ENCODE data around the gene LEMD3.

The LEMD3 gene

GRCh38 chr12:65208964-65209654, 39.7 kb downstream of the LEMD3 start:
- DNase-seq, result peak; percentile 34

GRCh38 chr12:65209655-65210043, 40.3 kb downstream of the LEMD3 start:
- DNase-seq, result peak; percentile 54

- DNase-seq, result no peak
Observed at GRCh38 chr12:65217086-65217485, 47.7 kb downstream of the LEMD3 start.

GRCh38 chr12:65220761-65221160, 51.4 kb downstream of the LEMD3 start:
- DNase-seq, result no peak

GRCh38 chr12:65229441-65229840, 60.1 kb downstream of the LEMD3 start:
- no peak for DNase-seq

- peak; percentile 31 for DNase-seq
Observed at GRCh38 chr12:65232476-65233077, 63.2 kb downstream of the LEMD3 start.

GRCh38 chr12:65237153-65237552, 67.8 kb downstream of the LEMD3 start:
- DNase-seq, result no peak

- no peak for DNase-seq
Observed at GRCh38 chr12:65238609-65239008, 69.2 kb downstream of the LEMD3 start.

- no peak for DNase-seq
Observed at GRCh38 chr12:65248656-65249633, 79.6 kb downstream of the LEMD3 start.

GRCh38 chr12:65252515-65252914, 83.1 kb downstream of the LEMD3 start:
- DNase-seq, result no peak

- DNase-seq, result no peak
Observed at GRCh38 chr12:65257986-65258385, 88.6 kb downstream of the LEMD3 start.

- no peak for DNase-seq
Observed at GRCh38 chr12:65259501-65259900, 90.1 kb downstream of the LEMD3 start.

GRCh38 chr12:65263777-65264176, 94.4 kb downstream of the LEMD3 start:
- no peak for DNase-seq

GRCh38 chr12:65266408-65266807, 97.0 kb downstream of the LEMD3 start:
- DNase-seq, result no peak

GRCh38 chr12:65269603-65270002, 100.2 kb downstream of the LEMD3 start:
- DNase-seq, result no peak

- DNase-seq, result no peak
Observed at GRCh38 chr12:65274602-65275272, 105.4 kb downstream of the LEMD3 start.

GRCh38 chr12:65275627-65276026, 106.2 kb downstream of the LEMD3 start:
- DNase-seq, result no peak

- DNase-seq, result no peak
Observed at GRCh38 chr12:65276916-65277530, 107.6 kb downstream of the LEMD3 start.

GRCh38 chr12:65277994-65278575, 108.7 kb downstream of the LEMD3 start:
- DNase-seq, result no peak

GRCh38 chr12:65278576-65279368, 109.4 kb downstream of the LEMD3 start, which contains the start of gene MSRB3:
MSRB3 (plus strand) TSS chr12:65278683; CDS start chr12:65308580, 29,897 bp downstream.
- no peak for DNase-seq

All from KG1 (cell line).